Eye (tissue), 1 donor: ENCODE data around the gene AIRE.
"Not testable (repeated sequence)": the region's sequence is repeated elsewhere in the genome, so short reads cannot be mapped to it uniquely, and the experiment has no call there.

Source experiments
- DNase-seq: peaks from one replicate; pipeline ENCODE4 v3.0.0-alpha.2; 2015

Gene AIRE

GRCh38 chr21:44267655-44268142 lies 18.0 kb upstream of the AIRE start:
- DNase-seq = no peak

- no peak for DNase-seq
These were observed 16.6 kb upstream of the AIRE start for GRCh38 chr21:44269090-44269489.

DNA sequence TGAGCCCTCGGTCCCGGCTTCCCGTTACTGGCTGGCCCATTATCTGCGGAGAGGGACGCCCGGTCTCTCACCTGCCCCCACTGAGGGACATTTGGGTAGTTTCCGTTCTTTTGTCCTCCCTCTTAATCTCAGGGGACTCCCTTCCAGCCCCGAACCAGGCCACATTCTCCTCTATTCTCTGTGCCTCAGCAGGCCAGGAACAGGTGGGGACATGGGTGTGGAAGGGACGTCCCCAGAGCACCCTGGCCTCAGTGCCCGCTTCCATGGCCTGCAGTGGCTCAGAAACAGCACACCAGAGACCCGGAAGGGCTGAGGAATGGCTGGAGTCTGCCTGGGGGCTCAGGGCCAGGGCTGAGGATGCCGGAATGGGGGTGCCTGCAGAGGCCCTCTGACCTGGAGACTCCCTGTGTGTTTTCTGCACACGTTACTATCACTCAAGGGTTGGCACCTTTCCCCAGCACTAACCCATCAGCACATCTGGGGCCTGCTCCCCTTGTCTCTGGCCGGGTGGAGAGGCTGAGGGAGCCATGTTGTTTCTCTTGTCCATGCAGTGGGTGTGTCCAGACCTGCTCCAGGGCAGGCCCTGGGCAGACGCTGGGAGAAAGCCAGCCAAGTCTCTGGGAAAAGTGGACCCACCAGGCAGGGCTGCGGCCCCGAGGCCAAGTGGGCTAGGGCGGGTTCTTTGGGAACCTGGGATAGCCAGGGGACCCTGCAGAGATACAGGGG lies 14.0 kb upstream of the AIRE start:
- DNase-seq = no peak

GRCh38 chr21:44272284-44272858 lies 13.3 kb upstream of the AIRE start:
- no peak for DNase-seq

- DNase-seq = no peak
These were observed 12.6 kb upstream of the AIRE start for GRCh38 chr21:44273046-44273445.

GRCh38 chr21:44275041-44275440 lies 10.6 kb upstream of the AIRE start:
- no peak for DNase-seq

GRCh38 chr21:44279354-44280260 lies 6.1 kb upstream of the AIRE start:
- DNase-seq = no peak

DNA sequence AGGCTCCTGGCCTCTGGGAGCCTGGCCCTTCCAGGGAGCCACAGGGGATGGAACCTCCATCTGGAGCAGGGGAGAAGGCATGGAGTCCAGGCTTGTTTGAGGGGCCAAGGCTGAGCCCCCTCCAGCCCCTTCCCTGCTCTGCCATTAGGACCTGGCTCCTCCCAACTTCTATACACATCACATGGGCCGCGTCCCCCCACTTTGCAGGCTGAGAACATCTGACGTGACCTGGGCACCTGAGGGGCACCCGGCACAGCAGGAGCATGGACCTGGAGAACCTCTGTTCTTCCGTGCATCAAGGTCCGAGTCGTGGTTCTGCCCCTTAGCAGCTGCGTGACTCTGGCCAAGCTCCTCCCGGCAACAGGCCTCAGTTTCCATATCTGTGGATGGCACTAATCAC lies 3.9 kb upstream of the AIRE start:
- DNase-seq = no peak

DNA sequence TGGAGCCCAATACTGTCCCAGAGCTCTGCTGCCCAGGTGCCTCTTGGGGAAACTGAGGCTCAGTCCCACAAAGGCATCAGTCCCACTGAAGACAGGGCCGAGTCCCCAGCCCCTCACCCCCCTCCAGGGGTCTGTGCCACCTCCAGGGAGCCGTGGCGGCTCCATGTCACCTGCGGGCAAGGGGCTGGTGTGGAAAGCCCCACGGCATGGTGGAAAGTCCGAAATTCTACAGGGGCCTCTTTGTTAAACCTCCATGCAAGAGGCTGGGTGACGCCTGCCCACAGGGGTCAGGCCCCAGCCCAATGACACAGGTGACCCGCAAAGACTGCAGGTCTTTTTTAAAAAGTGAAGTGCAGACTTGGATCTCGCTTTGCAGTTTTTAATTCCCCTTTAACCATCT lies 3.3 kb upstream of the AIRE start:
- DNase-seq = no peak

DNA sequence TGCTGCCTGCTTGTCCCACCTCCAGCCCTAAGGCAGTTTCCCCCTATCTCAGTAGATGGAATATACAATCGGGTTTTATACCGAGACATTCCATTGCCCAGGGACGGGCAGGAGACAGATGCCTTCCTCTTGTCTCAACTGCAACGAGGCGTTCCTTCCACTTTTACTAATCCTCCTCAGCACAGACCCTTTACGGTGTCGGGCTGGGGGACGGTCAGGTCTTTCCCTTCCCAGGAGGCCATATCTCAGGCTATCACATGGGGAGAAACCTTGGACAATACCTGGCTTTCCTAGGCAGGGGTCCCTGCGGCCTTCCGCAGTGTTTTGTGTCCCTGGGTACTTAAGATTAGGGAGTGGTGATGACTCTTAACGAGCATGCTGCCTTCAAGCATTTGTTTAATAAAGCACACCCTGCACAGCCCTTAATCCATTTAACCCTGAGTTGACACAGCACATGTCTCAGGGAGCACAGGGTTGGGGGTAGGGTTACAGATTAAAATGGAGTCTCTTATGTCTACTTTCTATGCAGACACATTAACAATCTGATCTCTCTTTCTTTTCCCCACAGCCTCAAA lies 2.4 kb upstream of the AIRE start:
- DNase-seq = not testable (repeated sequence)

GRCh38 chr21:44283948-44284347 lies 1.7 kb upstream of the AIRE start:
- no peak for DNase-seq

GRCh38 chr21:44286086-44286715 lies 525 bp downstream of the AIRE start:
- no peak for DNase-seq

GRCh38 chr21:44286716-44287632 lies 1.3 kb downstream of the AIRE start:
- no peak for DNase-seq

- DNase-seq = no peak
These were observed 2.8 kb downstream of the AIRE start for GRCh38 chr21:44288251-44289110.

DNA sequence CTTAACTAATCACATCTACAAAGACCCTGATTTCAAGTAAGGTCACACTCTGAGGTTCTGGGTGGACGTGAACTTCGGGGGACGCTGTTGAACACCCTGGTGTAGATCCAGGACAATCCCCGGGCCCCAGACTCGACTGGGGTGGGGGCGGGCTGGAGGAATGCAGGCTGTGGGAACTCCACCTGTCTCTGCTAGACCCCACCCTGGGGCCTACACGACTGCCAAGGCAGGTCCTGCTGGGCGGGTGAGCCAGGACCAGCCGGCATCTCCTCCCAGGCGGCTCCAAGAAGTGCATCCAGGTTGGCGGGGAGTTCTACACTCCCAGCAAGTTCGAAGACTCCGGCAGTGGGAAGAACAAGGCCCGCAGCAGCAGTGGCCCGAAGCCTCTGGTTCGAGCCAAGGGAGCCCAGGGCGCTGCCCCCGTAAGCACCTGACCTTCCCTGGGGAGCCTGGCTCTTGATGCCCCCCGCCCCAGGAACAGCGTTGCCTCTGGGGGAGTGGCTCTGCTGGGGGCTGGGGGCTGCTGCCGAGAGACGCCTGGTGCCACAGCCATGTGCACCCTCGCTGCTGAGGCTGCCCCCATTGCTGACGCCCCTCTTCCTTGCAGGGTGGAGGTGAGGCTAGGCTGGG lies 3.8 kb downstream of the AIRE start:
- no peak for DNase-seq

DNA sequence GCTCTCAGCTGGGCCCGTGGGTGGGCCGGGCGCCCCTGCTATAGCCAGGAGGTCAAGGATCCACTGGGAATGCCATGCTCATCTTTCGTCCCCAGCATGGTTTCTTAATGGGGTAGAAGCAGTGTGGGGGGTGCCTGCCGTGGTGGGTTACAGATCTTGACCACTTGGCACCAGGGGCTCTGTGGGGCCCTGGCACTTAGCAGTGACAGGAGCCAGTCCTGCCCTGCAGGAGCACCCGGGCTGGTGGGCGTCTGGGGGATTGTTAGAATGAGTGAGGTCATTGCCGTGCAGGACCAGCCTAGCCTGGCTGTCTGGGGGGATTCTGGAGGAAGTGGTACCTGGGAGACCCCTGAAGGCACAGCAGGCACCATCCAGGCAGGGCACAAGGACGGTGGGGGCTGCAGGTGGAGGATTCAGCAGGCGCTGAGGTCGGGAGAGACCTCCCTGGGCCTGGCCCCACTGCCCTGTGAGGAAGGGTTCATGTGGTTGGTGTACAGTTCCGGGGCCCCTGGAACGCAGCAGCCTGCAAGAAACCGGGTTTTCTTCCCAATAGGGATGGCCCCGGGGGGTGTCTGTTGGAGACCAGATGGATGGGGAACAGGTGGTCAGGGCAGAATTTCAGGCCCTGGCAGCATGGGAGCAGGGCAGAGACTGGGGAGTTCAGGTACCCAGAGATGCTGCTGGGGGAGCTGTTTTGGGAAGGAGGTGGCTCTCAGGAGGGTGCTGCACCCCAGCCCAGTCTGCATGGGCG lies 4.8 kb downstream of the AIRE start:
- no peak for DNase-seq

DNA sequence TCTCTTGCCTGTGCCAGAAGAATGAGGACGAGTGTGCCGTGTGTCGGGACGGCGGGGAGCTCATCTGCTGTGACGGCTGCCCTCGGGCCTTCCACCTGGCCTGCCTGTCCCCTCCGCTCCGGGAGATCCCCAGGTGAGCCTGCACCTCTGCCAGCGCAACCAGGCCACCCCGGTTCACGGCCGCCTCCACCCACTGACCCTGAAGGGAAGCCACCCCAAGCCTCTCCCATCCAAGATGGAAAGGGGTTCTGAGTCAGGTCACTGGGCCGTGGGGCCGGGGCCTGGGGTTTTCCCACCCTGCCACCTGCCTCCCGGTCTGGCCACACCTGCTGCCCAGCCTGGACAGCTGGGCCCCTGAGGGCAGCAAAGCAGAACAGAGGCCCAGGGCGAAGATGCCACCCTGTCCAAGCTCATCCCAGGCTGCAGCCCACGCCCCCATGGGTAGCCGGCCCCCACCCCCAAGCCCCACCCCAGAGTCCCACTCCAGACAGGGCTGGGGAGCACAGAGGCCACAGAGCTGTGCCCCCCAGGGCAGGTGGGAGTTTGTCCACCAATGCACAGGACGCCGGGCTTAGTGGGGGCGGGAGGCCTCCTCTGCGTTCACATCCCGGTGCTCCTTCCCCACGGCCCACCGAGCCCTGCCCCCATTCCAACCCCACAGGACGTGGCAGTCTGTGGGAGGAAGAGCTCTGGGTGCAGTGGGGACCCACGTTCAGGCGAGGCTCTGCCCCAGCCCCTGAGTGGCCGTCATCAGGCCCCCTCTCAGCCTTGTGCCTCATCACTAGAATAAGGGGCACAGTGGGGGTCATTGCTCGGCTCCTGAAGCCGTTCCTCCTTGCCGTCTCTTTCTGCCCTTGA lies 5.6 kb downstream of the AIRE start:
- DNase-seq = no peak
